Measurements from ENCODE around the gene DPP10. TPM values are rescaled to one million over a fixed set of nuclear protein-coding genes. Genes with fewer than 3 reads are reported as not detected.
"Not testable (repeated sequence)": the region's sequence is repeated elsewhere in the genome, so short reads cannot be mapped to it uniquely, and the experiment has no call there.

The DPP10 gene
- total RNA-seq (under 1 TPM; 0.68 to 0.82 TPM), polyA plus RNA-seq (ENCODE audit: insufficient read length in 6 of 6) (1 to 10 TPM; 3.5 to 8.2 (median 5.5) TPM)
- long read RNA-seq, donor 1: 0 reads
- long read RNA-seq, donor 2: 0 reads
- long read RNA-seq, donor 3: 0 reads
- long read RNA-seq, donor 4: 0 reads
- long read RNA-seq, donor 5, partial matches to known transcripts: 0 of 2 reads
- long read RNA-seq, donor 5, other reads (novel, unspliced or antisense): 0 of 2 reads
- long read RNA-seq, donor 6: 0 reads
- long read RNA-seq, donor 7: 0 reads
- long read RNA-seq, donor 8, partial matches to known transcripts: 0 of 1 reads
- long read RNA-seq, donor 8, other reads (novel, unspliced or antisense): 0 of 1 reads
- long read RNA-seq, donor 9: 0 reads
- long read RNA-seq, donor 10: 0 reads
- long read RNA-seq, donor 11, partial matches to known transcripts: 43 of 45 reads
- long read RNA-seq, donor 11, other reads (novel, unspliced or antisense): 0 of 45 reads
- long read RNA-seq, donor 12: 0 reads

- TF ChIP-seq, protein P1, sequence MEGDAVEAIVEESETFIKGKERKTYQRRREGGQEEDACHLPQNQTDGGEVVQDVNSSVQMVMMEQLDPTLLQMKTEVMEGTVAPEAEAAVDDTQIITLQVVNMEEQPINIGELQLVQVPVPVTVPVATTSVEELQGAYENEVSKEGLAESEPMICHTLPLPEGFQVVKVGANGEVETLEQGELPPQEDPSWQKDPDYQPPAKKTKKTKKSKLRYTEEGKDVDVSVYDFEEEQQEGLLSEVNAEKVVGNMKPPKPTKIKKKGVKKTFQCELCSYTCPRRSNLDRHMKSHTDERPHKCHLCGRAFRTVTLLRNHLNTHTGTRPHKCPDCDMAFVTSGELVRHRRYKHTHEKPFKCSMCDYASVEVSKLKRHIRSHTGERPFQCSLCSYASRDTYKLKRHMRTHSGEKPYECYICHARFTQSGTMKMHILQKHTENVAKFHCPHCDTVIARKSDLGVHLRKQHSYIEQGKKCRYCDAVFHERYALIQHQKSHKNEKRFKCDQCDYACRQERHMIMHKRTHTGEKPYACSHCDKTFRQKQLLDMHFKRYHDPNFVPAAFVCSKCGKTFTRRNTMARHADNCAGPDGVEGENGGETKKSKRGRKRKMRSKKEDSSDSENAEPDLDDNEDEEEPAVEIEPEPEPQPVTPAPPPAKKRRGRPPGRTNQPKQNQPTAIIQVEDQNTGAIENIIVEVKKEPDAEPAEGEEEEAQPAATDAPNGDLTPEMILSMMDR (IDR thresholded peaks at IDR 0.05): no peak
- no peak within 1 kb of the TSS for H3K4me3 ChIP-seq
- no peaks in the 10 kb centered on the region for H3K9me3 ChIP-seq
- H3K27ac ChIP-seq: no peak within 1 kb of the TSS
- no peaks in the 10 kb centered on the region for H3K36me3 ChIP-seq
- H3K4me1 ChIP-seq: no peaks in the 10 kb centered on the region
- intact Hi-C loops (cut with DNase I): no loop called here
- no peaks in the 10 kb centered on the region for H3K27me3 ChIP-seq
- DNase-seq: peak in 2 of 4 donors; percentile 73
- peak; percentile 63 for ATAC-seq
These were observed at the start of gene DPP10 for GRCh38 chr2:114442510-114442909. Gene DPP10, plus strand, starts transcription at chr2:114442641.

- no peak overlapping the region for H3K27ac ChIP-seq
- no peaks in the 10 kb centered on the region for H3K27me3 ChIP-seq
- no peak for DNase-seq
- H3K9me3 ChIP-seq: no peaks in the 10 kb centered on the region
- ATAC-seq: no peak
- H3K36me3 ChIP-seq: no peaks in the 10 kb centered on the region
- H3K4me1 ChIP-seq: no peaks in the 10 kb centered on the region
- intact Hi-C loops (cut with DNase I): no loop called here
- TF ChIP-seq, protein P1 (IDR thresholded peaks at IDR 0.05): no peak
- no peak overlapping the region for H3K4me3 ChIP-seq
These were observed 41.6 kb upstream of the DPP10 start for GRCh38 chr2:114400890-114401289.

DNA sequence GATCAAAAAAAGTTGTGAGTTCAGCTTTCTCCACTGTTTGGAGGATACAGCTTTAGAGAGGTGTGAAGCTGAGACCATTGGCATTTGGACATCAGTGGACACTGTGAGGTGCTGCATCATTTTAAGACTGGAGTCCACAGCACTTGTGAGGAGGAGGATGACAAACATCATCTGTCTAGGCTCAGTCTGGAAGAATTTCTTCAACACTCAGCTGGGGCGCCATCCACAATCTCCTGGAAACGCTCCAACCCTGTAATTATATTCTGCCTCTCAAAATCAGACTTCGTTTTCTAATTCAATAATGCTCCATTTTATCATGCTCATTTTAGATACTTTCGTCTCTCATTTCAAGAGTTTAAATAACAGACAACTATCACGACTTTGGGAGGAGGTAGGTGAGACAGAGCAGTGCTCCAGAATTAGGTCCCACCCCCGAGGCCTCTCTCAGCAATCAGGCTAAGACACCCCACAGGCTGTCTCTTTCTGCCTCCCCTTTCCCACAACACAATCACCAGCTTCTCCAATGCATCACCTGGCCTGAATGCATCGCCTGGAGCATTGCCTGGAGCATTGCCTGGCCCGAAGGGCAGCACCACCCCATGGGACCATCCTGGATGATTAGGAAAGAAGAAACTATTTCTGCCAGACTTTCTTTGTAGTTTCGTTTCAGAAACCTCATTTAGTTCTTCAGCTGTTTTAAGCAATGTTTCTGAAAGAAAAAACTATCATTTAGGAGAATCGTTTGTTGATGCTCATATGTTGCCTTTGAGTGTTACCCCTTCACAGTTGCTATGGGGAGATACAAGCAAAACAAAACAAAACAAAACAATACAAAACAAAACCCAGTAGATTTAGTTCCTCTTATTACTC, 37.0 kb upstream of the DPP10 start:
- Histone ChIP-seq H3K9me3 (peaks cover 0 to 14% of the 10 kb centered on the region in 2 donors), H3K4me1 (no peaks in the 10 kb centered on the region), H3K4me3 (no peak overlapping the region), H3K27ac (no peak overlapping the region), H3K27me3 (no peaks in the 10 kb centered on the region), H3K36me3 (no peaks in the 10 kb centered on the region)
- ATAC-seq: peak; percentile 42
- intact Hi-C loops (cut with DNase I): no loop called here
- DNase-seq: peak in 2 of 4 donors; percentile 62 to 65
- TF ChIP-seq, protein P1 (IDR thresholded peaks at IDR 0.05): no peak

- intact Hi-C loops (cut with DNase I): no loop called here
- no peak for ATAC-seq
- no peak overlapping the region for H3K27ac ChIP-seq
These were observed 36.1 kb upstream of the DPP10 start for GRCh38 chr2:114406347-114406746.

DNA sequence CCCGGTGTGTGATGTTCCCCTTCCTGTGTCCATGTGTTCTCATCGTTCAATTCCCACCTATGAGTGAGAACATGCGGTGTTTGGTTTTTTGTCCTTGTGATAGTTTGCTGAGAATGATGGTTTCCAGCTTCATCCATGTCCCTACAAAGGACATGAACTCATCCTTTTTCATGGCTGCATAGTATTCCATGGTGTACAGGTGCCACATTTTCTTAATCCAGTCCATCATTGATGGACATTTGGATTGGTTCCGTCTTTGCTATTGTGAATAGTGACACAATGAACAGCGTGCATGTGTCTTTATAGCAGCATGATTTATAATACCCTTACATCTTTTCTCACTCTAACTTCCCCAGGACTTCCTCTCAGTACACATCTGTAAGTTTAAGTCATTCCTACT, 35.1 kb upstream of the DPP10 start:
- H3K27me3 ChIP-seq; H3K4me3 ChIP-seq; DNase-seq; H3K4me1 ChIP-seq; H3K36me3 ChIP-seq; intact Hi-C loops (cut with DNase I); H3K27ac ChIP-seq; ATAC-seq: not testable (repeated sequence)
- peaks cover 0 to 14% of the 10 kb centered on the region in 2 donors for H3K9me3 ChIP-seq

More at GRCh38 chr2:114406347-114406746, 36.1 kb upstream of the DPP10 start:
- Histone ChIP-seq H3K4me3 (no peak overlapping the region), H3K9me3 (peaks cover 0 to 14% of the 10 kb centered on the region in 2 donors), H3K4me1 (no peaks in the 10 kb centered on the region), H3K36me3 (no peaks in the 10 kb centered on the region), H3K27me3 (no peaks in the 10 kb centered on the region)
- DNase-seq: no peak
- TF ChIP-seq, protein P1 (IDR thresholded peaks at IDR 0.05): no peak

All from left lung (tissue), 14 donors.